Fibroblast of skin of left quadriceps (primary cell): ENCODE data around the gene ACHE.
"Not testable (repeated sequence)": the region's sequence is repeated elsewhere in the genome, so short reads cannot be mapped to it uniquely, and the experiment has no call there.

Experiments used
- DNase-seq, 2 experiments: peaks; one replicate each; pipeline ENCODE4 v3.0.0-alpha.2; 2013; ENCODE audit warnings: low read depth in 2 of 2

Gene ACHE

GRCh38 chr7:100861616-100861985, 34.1 kb downstream of the ACHE start:
- no peak for DNase-seq

GRCh38 chr7:100860702-100861615, 34.7 kb downstream of the ACHE start:
- no peak for DNase-seq

- DNase-seq = no peak
Observed at GRCh38 chr7:100859856-100860255, 35.8 kb downstream of the ACHE start.

- no peak for DNase-seq
Observed at GRCh38 chr7:100856871-100857282, 38.8 kb downstream of the ACHE start.

- DNase-seq = no peak
Observed at GRCh38 chr7:100855515-100855914, 40.2 kb downstream of the ACHE start.

- not testable (repeated sequence) for DNase-seq
Observed at GRCh38 chr7:100854899-100855298, 40.8 kb downstream of the ACHE start.

- DNase-seq = no peak
Observed at GRCh38 chr7:100854146-100854895, 41.4 kb downstream of the ACHE start.

- DNase-seq = peak; percentile 74 to 77
Observed at GRCh38 chr7:100852048-100852872, 43.4 kb downstream of the ACHE start, which contains the start of gene SLC12A9. SLC12A9 (plus strand) TSS chr7:100852713; CDS start chr7:100854198, 1,485 bp downstream.

GRCh38 chr7:100847360-100847759, 48.3 kb downstream of the ACHE start:
- DNase-seq = no peak

- DNase-seq = no peak
Observed at GRCh38 chr7:100840470-100841100, 55.1 kb downstream of the ACHE start.
